Stimulated activated memory B cell treated with anti-CD40 and anti-IgM and Interleukin-4, amounts not matched to agents 10 μg/mL and 1 μg/mL and 100 μg/mL, for 72 hours (primary cell): Measurements from ENCODE around the gene MAX.

ENCODE experiments used
- ATAC-seq: fragments of 150-1000 bp; cut with Tn5 transposase; 2 replicates; pipeline ENCODE4 v1.10.0; 2021
- H3K27ac Mint-ChIP-seq: one replicate; pipeline ENCODE4 v1.8.0; 2022; ENCODE audit warnings: mild to moderate bottlenecking, mixed read lengths
- H3K27me3 Mint-ChIP-seq: one replicate; pipeline ENCODE4 v1.8.0; 2022; ENCODE audit warnings: mixed read lengths
- H3K36me3 Mint-ChIP-seq: one replicate; pipeline ENCODE4 v1.8.0; 2022; ENCODE audit warnings: mixed read lengths
- H3K4me1 Mint-ChIP-seq: one replicate; pipeline ENCODE4 v1.8.0; 2022; ENCODE audit warnings: mixed read lengths
- H3K4me3 Mint-ChIP-seq: one replicate; pipeline ENCODE4 v1.8.0; 2022; ENCODE audit warnings: mild to moderate bottlenecking, moderate library complexity, mixed read lengths
- H3K9me3 Mint-ChIP-seq: one replicate; pipeline ENCODE4 v1.8.0; 2022; ENCODE audit warnings: mixed read lengths

Gene MAX

DNA sequence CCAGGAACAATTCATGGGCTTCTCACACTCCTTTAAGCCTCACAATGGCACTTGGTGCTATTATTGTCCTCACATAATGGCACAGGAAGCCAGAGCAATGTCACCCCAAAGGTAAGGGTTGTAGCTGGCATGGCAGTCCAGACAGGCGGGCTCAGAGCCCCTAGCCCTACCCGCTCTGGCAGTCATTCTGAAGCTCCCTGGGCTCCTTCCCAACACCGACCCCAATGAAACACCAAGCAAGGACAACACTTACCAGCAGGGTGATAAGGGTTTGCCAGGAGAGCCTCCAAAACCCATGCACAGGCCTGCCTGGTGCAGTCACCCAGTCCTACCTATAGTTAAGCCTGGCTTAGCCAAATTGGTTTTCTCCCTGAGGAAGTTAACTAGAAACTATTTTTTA is 30.8 kb downstream of the MAX start:
- Mint-ChIP-seq H3K4me3 (no peak overlapping the region), H3K27me3 (no peaks in the 10 kb centered on the region), H3K27ac (no peak overlapping the region), H3K36me3 (peaks cover 57% of the 10 kb centered on the region), H3K9me3 (no peaks in the 10 kb centered on the region), H3K4me1 (peaks cover 23% of the 10 kb centered on the region)
- ATAC-seq, result no peak

DNA sequence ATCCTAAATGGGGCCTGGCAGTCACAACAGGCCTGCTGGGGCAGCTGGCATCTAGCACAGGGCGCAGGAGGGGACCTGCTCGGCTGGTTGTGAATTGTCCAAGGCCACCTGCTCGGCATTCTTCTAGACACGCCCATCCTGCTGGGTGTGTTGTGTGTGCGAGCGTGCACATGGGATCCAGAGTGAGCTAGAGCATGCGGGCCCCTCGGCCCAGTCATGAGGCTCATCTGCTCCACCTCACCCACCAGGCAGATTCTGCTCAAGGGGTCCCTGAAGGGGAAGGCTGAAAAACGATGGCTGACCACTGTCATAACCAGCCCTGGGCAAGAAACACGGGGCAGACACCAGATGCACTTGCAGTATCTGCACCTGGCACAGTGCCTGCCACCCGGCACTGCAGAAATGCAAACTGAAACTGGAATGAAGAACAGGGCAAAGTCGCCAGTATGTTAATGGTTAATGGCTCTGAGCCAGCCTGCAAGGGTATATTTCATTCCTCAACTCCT is 31.8 kb downstream of the MAX start:
- H3K27ac Mint-ChIP-seq, result no peak overlapping the region
- H3K36me3 Mint-ChIP-seq, result peaks cover 58% of the 10 kb centered on the region
- no peak overlapping the region for H3K4me3 Mint-ChIP-seq

GRCh38 chr14:65069874-65070413 is 32.4 kb downstream of the MAX start:
- H3K4me1 Mint-ChIP-seq, result peaks cover 14% of the 10 kb centered on the region
- peaks cover 58% of the 10 kb centered on the region for H3K36me3 Mint-ChIP-seq
- H3K4me3 Mint-ChIP-seq, result no peak overlapping the region
- no peaks in the 10 kb centered on the region for H3K27me3 Mint-ChIP-seq
- no peak for ATAC-seq
- H3K9me3 Mint-ChIP-seq, result no peaks in the 10 kb centered on the region
- no peak overlapping the region for H3K27ac Mint-ChIP-seq

More for the DNA sequence above, 31.8 kb downstream of the MAX start:
- Mint-ChIP-seq H3K4me1 (peaks cover 19% of the 10 kb centered on the region), H3K9me3 (no peaks in the 10 kb centered on the region), H3K27me3 (no peaks in the 10 kb centered on the region)
- no peak for ATAC-seq

GRCh38 chr14:65065719-65066118 is 36.6 kb downstream of the MAX start:
- no peaks in the 10 kb centered on the region for H3K9me3 Mint-ChIP-seq
- ATAC-seq, result no peak
- no peaks in the 10 kb centered on the region for H3K4me1 Mint-ChIP-seq
- no peaks in the 10 kb centered on the region for H3K27me3 Mint-ChIP-seq
- peaks cover 81% of the 10 kb centered on the region for H3K36me3 Mint-ChIP-seq
- no peak overlapping the region for H3K27ac Mint-ChIP-seq
- no peak overlapping the region for H3K4me3 Mint-ChIP-seq

GRCh38 chr14:65062096-65063075 is 39.9 kb downstream of the MAX start:
- H3K36me3 Mint-ChIP-seq, result peaks cover 81% of the 10 kb centered on the region

GRCh38 chr14:65057695-65058094 is 44.6 kb downstream of the MAX start:
- Mint-ChIP-seq H3K9me3 (no peaks in the 10 kb centered on the region), H3K4me1 (no peaks in the 10 kb centered on the region), H3K27me3 (no peaks in the 10 kb centered on the region), H3K4me3 (no peak overlapping the region), H3K36me3 (peaks cover 64% of the 10 kb centered on the region), H3K27ac (no peak overlapping the region)
- no peak for ATAC-seq

More at GRCh38 chr14:65062096-65063075, 39.9 kb downstream of the MAX start:
- Mint-ChIP-seq H3K27me3 (no peaks in the 10 kb centered on the region), H3K4me1 (no peaks in the 10 kb centered on the region), H3K9me3 (no peaks in the 10 kb centered on the region), H3K4me3 (no peak overlapping the region), H3K27ac (no peak overlapping the region)
- no peak for ATAC-seq

DNA sequence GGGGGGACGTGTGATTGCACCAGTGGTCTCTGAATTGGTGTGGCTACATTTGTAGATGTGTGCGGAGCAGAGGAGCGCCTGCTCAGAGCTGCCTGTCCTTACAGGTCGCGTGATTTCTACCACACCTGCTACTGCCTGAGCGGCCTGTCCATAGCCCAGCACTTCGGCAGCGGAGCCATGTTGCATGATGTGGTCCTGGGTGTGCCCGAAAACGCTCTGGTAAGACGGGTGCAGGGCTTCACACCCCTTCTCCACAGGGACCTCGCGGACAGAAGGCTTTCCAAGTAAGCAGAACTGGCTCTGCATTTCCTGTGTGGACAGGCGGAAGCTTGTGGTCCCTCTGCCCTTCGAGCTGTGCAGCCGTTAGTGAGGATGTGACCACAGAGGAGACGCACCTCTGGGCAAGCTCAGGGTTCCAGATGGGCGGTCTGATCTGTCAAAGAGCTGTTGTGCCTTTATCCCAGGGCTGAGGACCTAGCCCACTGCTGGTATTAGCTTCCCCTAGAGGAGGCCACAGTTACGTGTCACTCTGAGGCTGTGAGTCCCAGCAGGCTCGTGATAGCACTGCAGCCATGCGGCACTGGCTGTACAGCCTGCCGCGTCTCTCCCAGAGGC is 47.7 kb downstream of the MAX start:
- H3K27me3 Mint-ChIP-seq, result no peaks in the 10 kb centered on the region
- no peaks in the 10 kb centered on the region for H3K4me1 Mint-ChIP-seq
- no peak overlapping the region for H3K27ac Mint-ChIP-seq
- H3K9me3 Mint-ChIP-seq, result no peaks in the 10 kb centered on the region
- no peak overlapping the region for H3K4me3 Mint-ChIP-seq
- ATAC-seq, result peak; percentile 16
- H3K36me3 Mint-ChIP-seq, result peaks cover 45% of the 10 kb centered on the region

GRCh38 chr14:65053466-65053865 is 48.9 kb downstream of the MAX start:
- peaks cover 37% of the 10 kb centered on the region for H3K36me3 Mint-ChIP-seq
- ATAC-seq, result no peak
- no peaks in the 10 kb centered on the region for H3K27me3 Mint-ChIP-seq
- H3K27ac Mint-ChIP-seq, result no peak overlapping the region
- H3K9me3 Mint-ChIP-seq, result no peaks in the 10 kb centered on the region
- H3K4me1 Mint-ChIP-seq, result no peaks in the 10 kb centered on the region
- no peak overlapping the region for H3K4me3 Mint-ChIP-seq

GRCh38 chr14:65052832-65053231 is 49.5 kb downstream of the MAX start:
- H3K27ac Mint-ChIP-seq, result no peak overlapping the region
- H3K27me3 Mint-ChIP-seq, result no peaks in the 10 kb centered on the region
- H3K4me3 Mint-ChIP-seq, result no peak overlapping the region
- peaks cover 32% of the 10 kb centered on the region for H3K36me3 Mint-ChIP-seq
- peaks cover 2% of the 10 kb centered on the region for H3K4me1 Mint-ChIP-seq
- no peak for ATAC-seq
- no peaks in the 10 kb centered on the region for H3K9me3 Mint-ChIP-seq

GRCh38 chr14:65045709-65046108 is 56.6 kb downstream of the MAX start:
- no peaks in the 10 kb centered on the region for H3K27me3 Mint-ChIP-seq
- H3K27ac Mint-ChIP-seq, result no peak overlapping the region
- H3K4me3 Mint-ChIP-seq, result no peak overlapping the region
- ATAC-seq, result no peak
- peaks cover 35% of the 10 kb centered on the region for H3K36me3 Mint-ChIP-seq
- peaks cover 18% of the 10 kb centered on the region for H3K4me1 Mint-ChIP-seq
- no peaks in the 10 kb centered on the region for H3K9me3 Mint-ChIP-seq

GRCh38 chr14:65045006-65045405 is 57.3 kb downstream of the MAX start:
- Mint-ChIP-seq H3K9me3 (no peaks in the 10 kb centered on the region), H3K27ac (no peak overlapping the region), H3K4me3 (no peak overlapping the region), H3K27me3 (no peaks in the 10 kb centered on the region), H3K36me3 (peaks cover 38% of the 10 kb centered on the region), H3K4me1 (peaks cover 18% of the 10 kb centered on the region)
- no peak for ATAC-seq

DNA sequence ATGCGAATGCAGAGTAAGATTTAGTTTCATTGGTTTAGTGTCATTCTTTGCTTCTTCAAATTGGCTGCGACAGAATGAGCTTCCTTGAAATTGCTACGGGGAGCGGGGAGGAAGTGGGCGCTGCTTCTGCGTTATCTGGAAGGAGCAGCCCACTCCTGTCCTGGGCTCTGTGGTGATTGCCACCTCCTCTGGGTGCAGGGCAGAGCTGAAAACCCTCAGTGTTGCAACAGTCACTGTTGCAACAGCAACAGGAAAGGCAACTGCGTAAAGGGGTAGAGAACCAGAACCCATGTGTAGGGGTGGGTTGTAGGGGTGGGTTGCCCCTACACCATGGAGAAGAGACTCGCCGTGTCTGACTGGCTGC is 57.7 kb downstream of the MAX start:
- Mint-ChIP-seq H3K4me3 (no peak overlapping the region), H3K36me3 (peaks cover 38% of the 10 kb centered on the region), H3K9me3 (no peaks in the 10 kb centered on the region), H3K4me1 (peaks cover 18% of the 10 kb centered on the region), H3K27me3 (no peaks in the 10 kb centered on the region), H3K27ac (no peak overlapping the region)
- ATAC-seq, result no peak

- Mint-ChIP-seq H3K4me1 (peaks cover 18% of the 10 kb centered on the region), H3K27me3 (no peaks in the 10 kb centered on the region), H3K9me3 (no peaks in the 10 kb centered on the region), H3K27ac (no peak overlapping the region), H3K4me3 (no peak overlapping the region), H3K36me3 (peaks cover 39% of the 10 kb centered on the region)
- no peak for ATAC-seq
Observed at GRCh38 chr14:65043893-65044595, 58.3 kb downstream of the MAX start.

DNA sequence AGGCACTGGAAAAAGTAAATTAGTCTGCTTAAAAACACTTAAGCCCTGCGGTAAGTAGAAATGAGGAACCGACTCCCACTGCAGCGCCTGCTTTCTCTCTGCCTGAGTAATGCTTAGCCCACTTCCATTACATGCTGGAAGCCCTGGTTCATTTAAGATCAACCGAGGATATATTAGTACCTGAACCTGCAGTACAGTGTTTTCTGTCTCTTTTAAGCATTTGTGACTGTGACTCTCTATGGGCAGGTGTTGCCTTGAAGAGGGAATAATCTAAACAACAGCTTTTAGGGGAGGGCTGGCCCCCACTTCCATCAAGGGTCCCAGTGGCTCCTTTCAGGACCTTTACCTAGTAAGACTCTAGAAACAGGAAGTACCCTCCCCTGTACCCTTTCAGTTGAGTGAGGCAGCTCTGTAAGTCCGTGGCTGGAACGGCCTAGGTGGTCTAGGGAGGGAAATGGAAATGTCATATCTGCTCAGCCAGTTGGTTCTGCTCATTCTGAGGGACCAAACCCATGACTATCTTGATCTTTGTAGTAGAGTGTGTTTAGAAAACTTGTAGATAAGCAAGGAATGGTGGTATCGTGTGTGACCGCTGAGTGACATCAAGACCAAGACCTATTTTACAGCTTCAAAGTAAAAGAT is 59.5 kb downstream of the MAX start:
- H3K27ac Mint-ChIP-seq, result no peak overlapping the region
- peaks cover 45% of the 10 kb centered on the region for H3K36me3 Mint-ChIP-seq
- no peaks in the 10 kb centered on the region for H3K27me3 Mint-ChIP-seq
- no peak overlapping the region for H3K4me3 Mint-ChIP-seq
- peaks cover 16% of the 10 kb centered on the region for H3K4me1 Mint-ChIP-seq
- H3K9me3 Mint-ChIP-seq, result no peaks in the 10 kb centered on the region
- ATAC-seq, result peak; percentile 90

DNA sequence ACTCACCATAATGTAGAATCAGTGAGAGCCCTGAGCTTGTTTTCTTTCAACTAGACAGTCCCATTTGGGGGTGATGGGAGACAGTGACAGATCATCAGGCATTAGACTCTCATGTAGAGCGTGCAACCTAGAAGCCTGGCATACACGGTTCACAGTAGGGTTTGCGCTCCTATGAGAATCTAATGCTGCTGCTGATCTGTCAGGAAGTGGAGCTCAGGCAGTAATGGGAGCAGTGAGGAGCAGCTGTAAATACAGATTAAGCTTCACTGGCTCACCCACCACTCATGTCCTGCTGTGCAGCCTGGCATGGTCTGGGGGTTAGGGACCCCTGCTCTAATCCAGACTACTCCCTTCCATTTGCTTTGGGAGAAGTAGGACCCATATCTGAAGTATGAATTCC is 60.0 kb downstream of the MAX start:
- H3K27me3 Mint-ChIP-seq, result no peaks in the 10 kb centered on the region
- no peaks in the 10 kb centered on the region for H3K9me3 Mint-ChIP-seq
- no peak overlapping the region for H3K27ac Mint-ChIP-seq
- peaks cover 11% of the 10 kb centered on the region for H3K4me1 Mint-ChIP-seq
- peak; percentile 10 for ATAC-seq
- peaks cover 39% of the 10 kb centered on the region for H3K36me3 Mint-ChIP-seq
- H3K4me3 Mint-ChIP-seq, result no peak overlapping the region
